K562 (cell line): Measurements from ENCODE around the gene TP73. TPM values are rescaled to one million over a fixed set of nuclear protein-coding genes. Genes with fewer than 3 reads are reported as not detected.

ENCODE experiments used
- ATAC-seq: fragments of 200-7000 bp; cut with Tn5 transposase; 3 replicates; pipeline ENCODE4 v1.9.1; 2020; ENCODE audit warnings: moderate library complexity
- BruUV-seq: library from RNA; stranded (reverse); fragments of 400-500 nt; replicated peaks from 2 replicates; lab custom pipeline; 2021; lab: Mats Ljungman, UMichigan
- CTCF ChIA-PET: fragments of 300-600 bp; formaldehyde crosslinking; extraction: SDS; loops from one replicate; lab custom pipeline; 2021; ENCODE audit warnings: low intra/inter-chr PET ratio; lab: Yijun Ruan, JAX
- POLR2A ChIA-PET: fragments of 300-600, 350-650 bp; sonication (Branson Sonifier 250); formaldehyde crosslinking; extraction: SDS; loops from one replicate; lab custom pipeline; 2021; ENCODE audit warnings: antibody characterized with exemption, inconsistent platforms; lab: Yijun Ruan, JAX
- DNase-seq, 4 experiments: peaks; one replicate each; pipeline versions ENCODE4 v3.0.0 to v3.0.0-alpha.2; 2011 to 2018; ENCODE audit warnings: low spot score in 3 of 4, mixed read lengths in 3 of 4; ENCODE audit errors: extremely low read depth in 1 of 4
- FAIRE-seq: peaks from 2 replicates; lab custom pipeline; 2011; peaks lifted over from hg19 to GRCh38; lab: Jason Lieb, UNC
- H2AFZ ChIP-seq: 2 replicates; pipeline ENCODE4 v1.6.0; 2011; ENCODE audit warnings: low read depth, low read length, control low read depth, inconsistent platforms
- H3K27ac ChIP-seq: fragments of 200-600 bp; 3 replicates; pipeline ENCODE4 v1.8.0; 2011; ENCODE audit warnings: low read depth, mild to moderate bottlenecking, control low read depth, inconsistent platforms, low read length, moderate library complexity, mixed read lengths; ENCODE audit errors: extremely low read depth
- H3K27me3 ChIP-seq, 2 experiments: fragments of 300-600 bp in 1 of 2; 2 replicates in 1 of 2; 3 replicates in 1 of 2; pipeline versions ENCODE4 v1.6.0 to v1.8.0; 2011; ENCODE audit warnings: inconsistent platforms in 2 of 2, low read length in 2 of 2, mild to moderate bottlenecking in 1 of 2, mixed read lengths in 1 of 2, moderate library complexity in 1 of 2; ENCODE audit not compliant: control insufficient read depth in 2 of 2, insufficient read depth in 2 of 2
- H3K36me3 ChIP-seq: fragments of 300-600 bp; 3 replicates; pipeline ENCODE4 v1.8.0; 2011; ENCODE audit warnings: mild to moderate bottlenecking, low read length, inconsistent platforms; ENCODE audit not compliant: control insufficient read depth, insufficient read depth
- H3K4me1 ChIP-seq, 2 experiments: fragments of 200-600 bp in 1 of 2; replicated peaks in 1 of 2; 2 replicates in 1 of 2; 3 replicates in 1 of 2; pipeline versions ENCODE4 v1.5.1 to v1.8.0; 2011; ENCODE audit warnings: inconsistent platforms in 2 of 2, low read length in 2 of 2, mild to moderate bottlenecking in 1 of 2, mixed read lengths in 1 of 2, moderate library complexity in 1 of 2; ENCODE audit not compliant: control insufficient read depth in 2 of 2, insufficient read depth in 2 of 2
- H3K4me2 ChIP-seq: 2 replicates; pipeline ENCODE4 v1.6.1; 2011; ENCODE audit warnings: low read length, control low read depth, inconsistent platforms, mixed read lengths; ENCODE audit not compliant: insufficient read depth
- H3K4me3 ChIP-seq: fragments of 200-600 bp; sonication (generic), shearing (Covaris generic); 2 replicates; pipeline ENCODE4 v1.5.1; 2016; ENCODE audit warnings: control low read depth, inconsistent platforms
- H3K79me2 ChIP-seq: fragments of 200-600 bp; 3 replicates; pipeline ENCODE4 v1.8.0; 2011; ENCODE audit warnings: low read length, inconsistent platforms; ENCODE audit not compliant: control insufficient read depth, insufficient read depth
- H3K9ac ChIP-seq, 2 experiments: 2 replicates each; pipeline versions ENCODE4 v1.6.0 to v1.6.1; 2011; ENCODE audit warnings: low read depth in 2 of 2, low read length in 2 of 2, control low read depth in 1 of 2, inconsistent platforms in 1 of 2, mild to moderate bottlenecking in 1 of 2, mixed read lengths in 1 of 2; ENCODE audit not compliant: insufficient read depth in 1 of 2
- H3K9me1 ChIP-seq: one replicate; pipeline ENCODE4 v1.6.0; 2011; ENCODE audit warnings: inconsistent platforms, mild to moderate bottlenecking, low read length, moderate library complexity; ENCODE audit not compliant: control insufficient read depth, insufficient read depth
- H3K9me3 ChIP-seq: replicated peaks from 2 replicates; pipeline ENCODE4 v1.5.1; 2011; ENCODE audit warnings: low read depth, low read length, inconsistent platforms; ENCODE audit not compliant: control insufficient read depth, insufficient read depth
- H4K20me1 ChIP-seq: replicated peaks from 2 replicates; pipeline ENCODE4 v1.6.1; 2011; ENCODE audit warnings: low read length, inconsistent platforms, mixed read lengths; ENCODE audit not compliant: control insufficient read depth, insufficient read depth
- BDP1 ChIP-seq: IDR thresholded peaks from 3 replicates; pipeline ENCODE4 v1.6.1; 2011; ENCODE audit not compliant: insufficient read length, insufficient read depth
- CAMTA2 ChIP-seq: fragments of 250-450 bp; sonication (Bioruptor Pico); conservative IDR thresholded peaks from 2 replicates; pipeline ENCODE4 v1.5.1; 2022
- DDX20 ChIP-seq: fragments of 450-650 bp; IDR thresholded peaks from 2 replicates; pipeline ENCODE4 v1.6.1; 2016; ENCODE audit warnings: missing genetic modification characterization, low read depth, mild to moderate bottlenecking, missing compliant biosample characterization, moderate library complexity
- FOXK2 ChIP-seq, 2 experiments: fragments of 450-650 bp; IDR thresholded peaks in 1 of 2; conservative IDR thresholded peaks in 1 of 2; 2 replicates each; pipeline ENCODE4 v1.6.1; 2016; ENCODE audit warnings: low read depth in 2 of 2, mild to moderate bottlenecking in 1 of 2
- HEY1 ChIP-seq: fragments of 250-450 bp; sonication (Bioruptor Pico); IDR thresholded peaks from 2 replicates; pipeline ENCODE4 v1.5.0; 2020; ENCODE audit warnings: mild to moderate bottlenecking, moderate library complexity, borderline replicate concordance
- HSF4 ChIP-seq: fragments of 250-450 bp; sonication (Bioruptor Pico); IDR thresholded peaks from 2 replicates; pipeline ENCODE4 v2.1.2; 2022; ENCODE audit warnings: mild to moderate bottlenecking, moderate library complexity, borderline replicate concordance
- JUNB ChIP-seq: fragments of 450-650 bp; formaldehyde crosslinking; conservative IDR thresholded peaks from 2 replicates; pipeline ENCODE4 v1.4.0; 2020; ENCODE audit warnings: mild to moderate bottlenecking
- KAT7 ChIP-seq: sonication (generic); formaldehyde crosslinking; IDR thresholded peaks from 2 replicates; pipeline ENCODE4 v1.8.0; 2022; ENCODE audit warnings: missing genetic modification reagents, mild to moderate bottlenecking, borderline replicate concordance
- PML ChIP-seq: IDR thresholded peaks from 2 replicates; pipeline ENCODE4 v1.6.1; 2012; ENCODE audit warnings: low read length, inconsistent platforms
- POLR2AphosphoS5 ChIP-seq: IDR thresholded peaks from 2 replicates; pipeline ENCODE4 v1.6.1; 2011; ENCODE audit warnings: mild to moderate bottlenecking, low read depth, low read length, moderate library complexity; ENCODE audit not compliant: control insufficient read depth, insufficient read depth
- SLC30A9 ChIP-seq: fragments of 250-450 bp; sonication (Bioruptor Pico); IDR thresholded peaks from 2 replicates; pipeline ENCODE4 v1.8.0; 2022; ENCODE audit warnings: mild to moderate bottlenecking, moderate library complexity
- SMAD4 ChIP-seq: fragments of 250-450 bp; sonication (Bioruptor Pico); conservative IDR thresholded peaks from 2 replicates; pipeline ENCODE4 v1.8.0; 2021; ENCODE audit warnings: inconsistent platforms, mild to moderate bottlenecking, moderate library complexity
- THRB ChIP-seq: fragments of 450-650 bp; formaldehyde crosslinking; conservative IDR thresholded peaks from 2 replicates; pipeline ENCODE4 v1.4.0; 2022; ENCODE audit warnings: mild to moderate bottlenecking, missing genetic modification characterization
- UBTF ChIP-seq, 2 experiments: IDR thresholded peaks; 2 replicates each; pipeline ENCODE4 v1.6.1; 2012; ENCODE audit warnings: improper control_type of control experiment in 2 of 2, low read depth in 2 of 2, low read length in 2 of 2, borderline replicate concordance in 1 of 2
- ZBTB1 ChIP-seq: sonication (generic); formaldehyde crosslinking; IDR thresholded peaks from 2 replicates; pipeline ENCODE4 v1.8.1; 2023; ENCODE audit warnings: missing genetic modification reagents, low read depth, mild to moderate bottlenecking, borderline replicate concordance
- ZBTB7A ChIP-seq: IDR thresholded peaks from 2 replicates; pipeline ENCODE4 v1.6.1; 2011; ENCODE audit warnings: low read depth, mild to moderate bottlenecking, low read length, moderate library complexity, borderline replicate concordance; ENCODE audit not compliant: control insufficient read depth
- ZNF75A ChIP-seq: fragments of 450-650 bp; formaldehyde crosslinking; IDR thresholded peaks from 2 replicates; pipeline ENCODE4 v1.4.0; 2020; ENCODE audit warnings: mild to moderate bottlenecking
- ZNF79 ChIP-seq: fragments of 250-450 bp; sonication (Bioruptor Pico); IDR thresholded peaks from 2 replicates; pipeline ENCODE4 v1.4.0; 2020; ENCODE audit warnings: low read depth, mild to moderate bottlenecking, moderate library complexity
- WGBS: fragments of 100-300 bp; shearing (Covaris generic); methylation state at CpG from one replicate; pipeline ENCODE4 v1.1.6; 2016; ENCODE audit warnings: low coverage, mixed read lengths; ENCODE audit not compliant: insufficient coverage; ENCODE audit errors: missing lambda C conversion rate; 5-methylcytosine and 5-hydroxymethylcytosine counted together
- in situ Hi-C: fragments of 300-500 bp; cut with MboI; formaldehyde crosslinking; loops from 4 replicates; pipeline ENCODE4 v1.15.0; 2018; ENCODE audit warnings: inconsistent platforms, mixed read lengths
- intact Hi-C: fragments of 100-400 bp; cut with micrococcal nuclease; formaldehyde crosslinking; loops from 2 replicates; pipeline ENCODE4 v1.14.2; 2022
- polyA plus RNA-seq, 8 experiments: library from polyadenylated mRNA; depleted of rRNA in 4 of 8; stranded (reverse) in 5 of 8; unstranded in 3 of 8; fragments of >200 nt; fragmentation: Nextera tagmentation in 2 of 8; fragmentation: Illumina TruSeq in 1 of 8; extraction: Ambion mirVana in 2 of 8; extraction: Trizol in 1 of 8; gene quantifications; 2 replicates each; pipeline versions ENCODE4 v1.2.1 to v1.2.3, GENCODE V29; 2011 to 2014; ENCODE audit warnings: inconsistent platforms in 1 of 8, missing spikeins in 1 of 8
- total RNA-seq, 7 experiments: library from RNA; depleted of rRNA in 6 of 7; stranded (reverse); fragments of >200 nt in 6 of 7; fragmentation: Illumina TruSeq in 2 of 7; extraction: Trizol in 2 of 7; gene quantifications; 2 replicates each; pipeline versions ENCODE4 v1.2.1 to v1.2.3, GENCODE V29; 2011 to 2021; ENCODE audit warnings: low replicate concordance in 1 of 7

Gene TP73
- total and polyA plus RNA-seq, 9 of the 15 experiments (the other 6 are each of a cell fraction or from before 2014, with no cell fraction given), result 0.07 to 1.6 (median 0.40) TPM; not detected in 2

GRCh38 chr1:3668585-3669300 lies 16.4 kb downstream of the TP73 start:
- H3K27ac ChIP-seq, result no peak overlapping the region
- BruUV-seq, result no TSS peak
- H3K4me3 ChIP-seq, result no peak overlapping the region
- WGBS, result 7% methylated on average over 29 of the region's 30 CpGs
- H2AFZ ChIP-seq, result no peak overlapping the region
- H4K20me1 ChIP-seq, result peaks cover 45% of the 10 kb centered on the region
- H3K9me3 ChIP-seq, result no peaks in the 10 kb centered on the region
- ATAC-seq, result peak; percentile 84
- peak; percentile 68 to 75 (median 72) for DNase-seq
- H3K9ac ChIP-seq, result peak overlapping the region in 1 of 2 experiments; percentile 8; a peak in 2 of 4 replicates
- peaks cover 38 to 66% of the 10 kb centered on the region in 2 experiments; a peak in 4 of 5 replicates for H3K27me3 ChIP-seq
- H3K36me3 ChIP-seq, result no peaks in the 10 kb centered on the region
- H3K4me2 ChIP-seq, result 0 out of 2 replicates have a peak overlapping the region, but pooled peaks have one; percentile 10
- H3K9me1 ChIP-seq, result peaks cover 2% of the 10 kb centered on the region
- in situ Hi-C loops, result no loop called here
- H3K79me2 ChIP-seq, result no peaks in the 10 kb centered on the region
- intact Hi-C loops, result no loop called here
- ChIA-PET CTCF (no interaction called here), POLR2A (interaction anchor here (0.6 to 2.4 kb wide), 5 partner anchors 9 to 425 kb away, joined by 3 to 7 read pairs (median 4); no protein-coding TSS in a partner anchor)
- no peak for FAIRE-seq
- peaks cover 3 to 51% of the 10 kb centered on the region in 2 experiments; a peak in 3 of 5 replicates for H3K4me1 ChIP-seq
- TF ChIP-seq HSF4 (CRISPR knock-in tag) (no peak), SMAD4 (CRISPR knock-in tag) (no peak), UBTF (IDR thresholded peaks at IDR 0.05; ENCODE audit: borderline replicate concordance in 1 of 2, low read depth in 2 of 2, low read length in 2 of 2) (0 out of 4 replicates have a peak, but pooled peaks of 1 of the 2 experiments have one; percentile 68), CAMTA2 (CRISPR knock-in tag) (no peak), KAT7 (CRISPR knock-in tag) (no peak), DDX20 (no peak), ZBTB7A (no peak), ZBTB1 (CRISPR knock-in tag) (no peak), BDP1 (no peak), ZNF79 (CRISPR knock-in tag) (no peak), PML (no peak), SLC30A9 (CRISPR knock-in tag) (no peak), HEY1 (no peak), JUNB (no peak), THRB (CRISPR knock-in tag) (no peak), POLR2AphosphoS5 (no peak), FOXK2 (conservative IDR thresholded peaks at IDR 0.05 in 1 of 2, IDR thresholded peaks at IDR 0.05 in 1 of 2; ENCODE audit: low read depth in 2 of 2) (no peak), ZNF75A (no peak)
